B cell (primary cell): ENCODE results near the gene CLCN7. TPM values are rescaled to one million over a fixed set of nuclear protein-coding genes. Genes with fewer than 3 reads are reported as not detected.

Experiments
- ATAC-seq: fragments of 200-7000 bp; cut with Tn5 transposase; one replicate; pipeline ENCODE4 v1.10.0; 2021; ENCODE audit warnings: low read depth, mild to moderate bottlenecking, moderate number of reproducible peaks, moderate library complexity
- CTCF ChIA-PET: fragments of 350-600 bp; sonication (Branson Sonifier 250); formaldehyde crosslinking; loops from one replicate; lab custom pipeline; 2021; ENCODE audit warnings: antibody characterized with exemption, inconsistent platforms; lab: Charles Lee
- POLR2A ChIA-PET: fragments of 350-600 bp; sonication (Branson Sonifier 250); formaldehyde crosslinking; loops from one replicate; lab custom pipeline; 2021; ENCODE audit warnings: antibody characterized with exemption; lab: Charles Lee
- DNase-seq: peaks from one replicate; pipeline ENCODE4 v3.0.0; 2013
- H2AFZ ChIP-seq: 2 replicates; pipeline ENCODE4 v1.6.1; 2012; ENCODE audit warnings: mild to moderate bottlenecking, low read depth, low read length; ENCODE audit not compliant: insufficient read depth, poor library complexity, severe bottlenecking
- H3K27ac ChIP-seq, 2 donors: 1 replicate in 1 of 2; 2 replicates in 1 of 2; pipeline ENCODE4 v1.5.1; 2012 to 2013; ENCODE audit warnings: low read length in 2 of 2, mild to moderate bottlenecking in 2 of 2, moderate library complexity in 1 of 2
- H3K27me3 ChIP-seq, 4 experiments: fragments of 200-600 bp in 1 of 4; sonication (generic) in 1 of 4; replicated peaks in 1 of 4; 1 replicate in 2 of 4; 2 replicates in 2 of 4; pipeline versions ENCODE4 v1.6.1 to v1.7.0; 2013 to 2016; ENCODE audit warnings: low read length in 3 of 4, mild to moderate bottlenecking in 2 of 4, mixed read lengths in 1 of 4, moderate library complexity in 1 of 4; ENCODE audit not compliant: insufficient read depth in 4 of 4, control insufficient read depth in 3 of 4; ENCODE audit errors: control extremely low read depth in 1 of 4
- H3K36me3 ChIP-seq, 2 experiments: replicated peaks in 1 of 2; 1 replicate in 1 of 2; 2 replicates in 1 of 2; pipeline versions ENCODE4 v1.6.1 to v1.7.1; 2013; ENCODE audit warnings: low read length in 1 of 2; ENCODE audit not compliant: insufficient read depth in 2 of 2, control insufficient read depth in 1 of 2; ENCODE audit errors: control extremely low read depth in 1 of 2, extremely low read depth in 1 of 2
- H3K4me1 ChIP-seq, 2 donors: fragments of 200-600 bp in 1 of 2; sonication (generic) in 1 of 2; 1 replicate in 1 of 2; 2 replicates in 1 of 2; pipeline versions ENCODE4 v1.5.1 to v1.6.1; 2013 to 2017; ENCODE audit warnings: low read length in 2 of 2; ENCODE audit not compliant: control insufficient read depth in 2 of 2, insufficient read depth in 2 of 2
- H3K4me2 ChIP-seq: replicated peaks from 2 replicates; pipeline ENCODE3; 2012; ENCODE audit warnings: mild to moderate bottlenecking, low read depth, low read length; ENCODE audit not compliant: poor library complexity, severe bottlenecking
- H3K4me3 ChIP-seq, 5 experiments: fragments of 200-600 bp in 1 of 5; sonication (generic) in 1 of 5; 1 replicate in 3 of 5; 2 replicates in 2 of 5; pipeline versions ENCODE4 v1.5.1 to v1.7.0; 2011 to 2016; ENCODE audit warnings: low read length in 4 of 5, mild to moderate bottlenecking in 4 of 5, low read depth in 2 of 5, control low read depth in 1 of 5, moderate library complexity in 1 of 5; ENCODE audit not compliant: insufficient read depth in 1 of 5; ENCODE audit errors: control extremely low read depth in 1 of 5, extremely low read depth in 1 of 5
- H3K79me2 ChIP-seq: fragments of 200-600 bp; sonication (generic); one replicate; pipeline ENCODE4 v1.6.0; 2016; ENCODE audit warnings: low read length; ENCODE audit not compliant: control insufficient read depth, insufficient read depth
- H3K9ac ChIP-seq: fragments of 200-600 bp; sonication (generic); 2 replicates; pipeline ENCODE4 v1.6.1; 2017; ENCODE audit warnings: mild to moderate bottlenecking, low read length, moderate library complexity
- H3K9me3 ChIP-seq, 3 donors: one replicate each; pipeline versions ENCODE4 v1.6.1 to v1.7.1; 2013; ENCODE audit warnings: low read length in 2 of 3; ENCODE audit not compliant: control insufficient read depth in 2 of 3, insufficient read depth in 1 of 3; ENCODE audit errors: control extremely low read depth in 1 of 3
- H4K20me1 ChIP-seq: 2 replicates; pipeline ENCODE4 v1.6.0; 2012; ENCODE audit warnings: mild to moderate bottlenecking, low read length; ENCODE audit not compliant: insufficient read depth, control insufficient read depth, poor library complexity, severe bottlenecking
- H3K27ac Mint-ChIP-seq: one replicate; pipeline ENCODE4 v1.8.0; 2021; ENCODE audit warnings: mixed read lengths
- H3K27me3 Mint-ChIP-seq: one replicate; pipeline ENCODE4 v1.8.0; 2021; ENCODE audit warnings: mixed read lengths
- H3K4me1 Mint-ChIP-seq: one replicate; pipeline ENCODE4 v1.8.0; 2021; ENCODE audit warnings: mixed read lengths
- H3K4me3 Mint-ChIP-seq: one replicate; pipeline ENCODE4 v1.8.0; 2021; ENCODE audit warnings: mixed read lengths
- H3K9me3 Mint-ChIP-seq: one replicate; pipeline ENCODE4 v1.8.0; 2022; ENCODE audit warnings: mixed read lengths; ENCODE audit not compliant: insufficient read depth
- EZH2 ChIP-seq: IDR thresholded peaks from 2 replicates; pipeline ENCODE4 v1.6.1; 2012; ENCODE audit warnings: borderline replicate concordance, low read depth, mild to moderate bottlenecking, moderate library complexity, low read length; ENCODE audit not compliant: insufficient read depth, poor library complexity, severe bottlenecking
- WGBS: methylation state at CpG from one replicate; pipeline ENCODE4 v1.1.5; 2013; ENCODE audit warnings: missing lambda C conversion rate; ENCODE audit not compliant: insufficient coverage; 5-methylcytosine and 5-hydroxymethylcytosine counted together
- intact Hi-C: fragments of 100-400 bp; cut with micrococcal nuclease; formaldehyde crosslinking; loops from one replicate; pipeline ENCODE4 v1.10.0; 2022
- polyA plus RNA-seq: library from polyadenylated mRNA; depleted of rRNA; stranded (reverse); fragments of >200 nt; gene quantifications from 2 replicates; pipeline ENCODE4 v1.2.3, GENCODE V29; 2012
- total RNA-seq, 2 donors: library from RNA; stranded (reverse); fragments of 120-200 nt in 1 of 2; gene quantifications; 1 replicate in 1 of 2; 2 replicates in 1 of 2; pipeline versions ENCODE4 v1.2.3 to v1.2.4, GENCODE V29; 2013 to 2022
- TF ChIP-seq, protein P1 (sequence below): fragments of 200-600 bp; IDR thresholded peaks from one replicate; pipeline ENCODE4 v1.8.0; 2022; ENCODE audit warnings: antibody characterized with exemption, mild to moderate bottlenecking

CLCN7 gene
- total and polyA plus RNA-seq, 2 donors (not counting 1 experiment from before 2014, with no cell fraction given) = 215 to 274 TPM

DNA sequence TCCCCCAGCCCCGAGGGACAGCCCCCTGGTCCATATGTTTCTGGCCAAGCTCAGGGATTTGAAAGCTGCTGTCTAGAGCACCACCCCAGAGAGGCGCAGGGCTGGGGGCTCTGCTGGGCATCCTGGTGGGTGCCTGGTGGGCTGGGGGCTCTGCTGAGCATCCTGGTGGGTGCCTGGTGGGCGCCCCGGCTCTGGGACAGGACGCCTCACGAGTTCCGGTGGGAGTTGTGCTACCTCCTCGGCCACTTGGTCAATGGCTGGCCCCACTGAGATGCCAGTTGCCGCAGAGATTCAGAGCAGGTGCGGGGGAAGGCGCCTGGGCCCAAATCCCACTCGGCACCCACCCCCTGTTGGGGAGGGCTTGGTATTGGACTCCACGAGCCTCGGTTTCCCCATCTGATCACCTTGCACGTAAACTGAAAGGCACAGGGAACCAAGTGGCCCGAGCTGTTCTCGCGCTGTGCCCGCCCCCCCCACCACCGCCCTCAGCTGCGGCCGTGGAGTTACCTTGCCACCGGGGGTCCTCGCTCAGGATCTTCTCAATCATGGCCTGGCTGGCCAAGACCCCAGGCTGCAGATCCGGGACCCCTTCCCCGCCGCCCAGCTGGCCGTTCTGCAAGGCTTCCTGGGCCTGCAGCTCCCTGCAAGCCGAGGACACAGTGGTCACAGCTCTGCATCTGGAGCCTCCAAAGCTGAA is 73.6 kb downstream of the CLCN7 start:
- H3K79me2 ChIP-seq = peaks cover 92% of the 10 kb centered on the region
- 95% methylated on average over 29 of the region's 29 CpGs for WGBS
- H3K9me3 Mint-ChIP-seq = no peaks in the 10 kb centered on the region
- H3K4me1 ChIP-seq = no peaks in the 10 kb centered on the region
- no peaks in the 10 kb centered on the region for H3K27me3 ChIP-seq
- no peak overlapping the region for H3K4me2 ChIP-seq
- no peak overlapping the region for H3K27ac Mint-ChIP-seq
- TF ChIP-seq, protein P1, sequence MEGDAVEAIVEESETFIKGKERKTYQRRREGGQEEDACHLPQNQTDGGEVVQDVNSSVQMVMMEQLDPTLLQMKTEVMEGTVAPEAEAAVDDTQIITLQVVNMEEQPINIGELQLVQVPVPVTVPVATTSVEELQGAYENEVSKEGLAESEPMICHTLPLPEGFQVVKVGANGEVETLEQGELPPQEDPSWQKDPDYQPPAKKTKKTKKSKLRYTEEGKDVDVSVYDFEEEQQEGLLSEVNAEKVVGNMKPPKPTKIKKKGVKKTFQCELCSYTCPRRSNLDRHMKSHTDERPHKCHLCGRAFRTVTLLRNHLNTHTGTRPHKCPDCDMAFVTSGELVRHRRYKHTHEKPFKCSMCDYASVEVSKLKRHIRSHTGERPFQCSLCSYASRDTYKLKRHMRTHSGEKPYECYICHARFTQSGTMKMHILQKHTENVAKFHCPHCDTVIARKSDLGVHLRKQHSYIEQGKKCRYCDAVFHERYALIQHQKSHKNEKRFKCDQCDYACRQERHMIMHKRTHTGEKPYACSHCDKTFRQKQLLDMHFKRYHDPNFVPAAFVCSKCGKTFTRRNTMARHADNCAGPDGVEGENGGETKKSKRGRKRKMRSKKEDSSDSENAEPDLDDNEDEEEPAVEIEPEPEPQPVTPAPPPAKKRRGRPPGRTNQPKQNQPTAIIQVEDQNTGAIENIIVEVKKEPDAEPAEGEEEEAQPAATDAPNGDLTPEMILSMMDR = no peak
- TF ChIP-seq EZH2 = no peak
- no peak for ATAC-seq
- no peaks in the 10 kb centered on the region for H3K9me3 ChIP-seq
- H3K4me3 Mint-ChIP-seq = no peak overlapping the region
- peaks cover 0 to 73% of the 10 kb centered on the region in 2 experiments for H3K36me3 ChIP-seq
- DNase-seq = no peak
- H3K4me1 Mint-ChIP-seq = peaks cover 3% of the 10 kb centered on the region
- ChIA-PET CTCF (no interaction called here), POLR2A (interaction anchor here (0.6 kb wide), 1 partner anchor 20 kb away, joined by 5 read pairs; no protein-coding TSS in a partner anchor)
- H4K20me1 ChIP-seq = peaks cover 81% of the 10 kb centered on the region
- no peak overlapping the region for H3K27ac ChIP-seq
- H2AFZ ChIP-seq = no peak overlapping the region
- intact Hi-C loops = loop anchor here (10.0 kb wide), 1 partner anchor 46 kb away; the partner anchor contains the start of genes GNPTG and TSR3
- H3K4me3 ChIP-seq = no peak overlapping the region
- no peaks in the 10 kb centered on the region for H3K27me3 Mint-ChIP-seq
- no peak overlapping the region for H3K9ac ChIP-seq

DNA sequence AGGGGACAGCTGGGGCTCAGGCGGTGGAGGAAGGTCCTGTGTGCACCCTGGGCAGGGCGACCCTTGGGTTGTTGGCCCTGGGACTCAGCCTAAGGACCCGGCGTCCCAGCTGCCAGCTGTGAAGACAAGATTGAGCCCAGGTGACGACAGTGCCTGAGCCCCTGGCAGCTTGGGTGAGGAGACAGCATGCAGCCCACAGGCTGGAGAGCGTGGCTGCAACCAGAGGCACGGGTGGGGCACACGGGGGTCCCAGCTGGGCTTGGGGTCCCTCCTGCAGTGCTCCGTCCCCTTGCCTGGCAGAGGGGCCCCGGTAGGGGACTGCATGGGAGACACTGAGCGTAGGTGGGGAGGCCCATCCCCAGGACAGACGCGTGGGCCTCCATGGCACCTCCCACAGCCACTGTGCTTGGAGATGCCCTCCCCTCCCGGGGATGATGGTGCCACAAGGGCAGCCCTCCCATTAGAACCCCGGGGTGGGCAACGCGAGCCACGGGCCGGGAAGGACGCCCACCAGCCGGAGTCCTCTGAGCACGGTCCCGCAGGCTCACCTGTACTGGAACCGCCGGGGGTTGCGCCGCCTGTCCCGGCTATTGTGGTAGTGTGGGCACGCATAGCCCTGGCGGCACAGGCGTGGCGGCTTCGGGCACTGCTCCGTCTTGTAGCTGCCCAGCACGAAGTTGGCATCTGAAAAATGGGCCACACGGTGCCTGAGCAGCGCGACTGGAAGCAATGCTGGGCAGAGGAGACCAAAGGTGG is 75.8 kb downstream of the CLCN7 start:
- H3K4me3 ChIP-seq = no peak overlapping the region
- DNase-seq = no peak
- no peak overlapping the region for H3K9ac ChIP-seq
- H3K9me3 ChIP-seq = no peaks in the 10 kb centered on the region
- no peaks in the 10 kb centered on the region for H3K9me3 Mint-ChIP-seq
- 97% methylated on average over 38 of the region's 38 CpGs for WGBS
- no peak overlapping the region for H3K27ac Mint-ChIP-seq
- H3K27ac ChIP-seq = no peak overlapping the region
- no peak for ATAC-seq
- no peaks in the 10 kb centered on the region for H3K27me3 ChIP-seq
- H2AFZ ChIP-seq = no peak overlapping the region
- peaks cover 74% of the 10 kb centered on the region for H3K79me2 ChIP-seq
- POLR2A ChIA-PET = no interaction called here
- intact Hi-C loops = no loop called here
- TF ChIP-seq, protein P1 = no peak
- TF ChIP-seq EZH2 = no peak
- H3K4me1 Mint-ChIP-seq = peaks cover 3% of the 10 kb centered on the region
- no peaks in the 10 kb centered on the region for H3K27me3 Mint-ChIP-seq
- H4K20me1 ChIP-seq = peaks cover 77% of the 10 kb centered on the region
- peaks cover 0 to 74% of the 10 kb centered on the region in 2 experiments for H3K36me3 ChIP-seq
- CTCF ChIA-PET = no interaction called here
- H3K4me2 ChIP-seq = no peak overlapping the region
- no peak overlapping the region for H3K4me3 Mint-ChIP-seq
- no peaks in the 10 kb centered on the region for H3K4me1 ChIP-seq
